HEK293T (cell line): ENCODE measurements around the gene TCF7L2.

Experiments
- ARNT ChIP-seq: fragments of 450-650 bp; IDR thresholded peaks from 2 replicates; pipeline ENCODE4 v1.6.1; 2017; ENCODE audit warnings: mild to moderate bottlenecking
- BHLHE40 ChIP-seq: fragments of 450-650 bp; IDR thresholded peaks from 2 replicates; pipeline ENCODE4 v1.6.1; 2016; ENCODE audit warnings: mild to moderate bottlenecking, moderate library complexity, borderline replicate concordance
- CTBP1 ChIP-seq: fragments of 450-650 bp; IDR thresholded peaks from 2 replicates; pipeline ENCODE4 v1.6.1; 2016; ENCODE audit warnings: borderline replicate concordance
- ELF4 ChIP-seq: fragments of 450-650 bp; IDR thresholded peaks from 2 replicates; pipeline ENCODE4 v1.6.1; 2017; ENCODE audit warnings: antibody characterized with exemption
- FOXA1 ChIP-seq: fragments of 450-650 bp; IDR thresholded peaks from 2 replicates; pipeline ENCODE4 v1.6.1; 2016; ENCODE audit warnings: mild to moderate bottlenecking
- FOXK2 ChIP-seq: fragments of 450-650 bp; IDR thresholded peaks from 2 replicates; pipeline ENCODE4 v1.6.1; 2016; ENCODE audit warnings: mild to moderate bottlenecking
- FOXM1 ChIP-seq: fragments of 450-650 bp; IDR thresholded peaks from 2 replicates; pipeline ENCODE4 v1.6.1; 2017; ENCODE audit warnings: mild to moderate bottlenecking, borderline replicate concordance
- HDGF ChIP-seq: fragments of 450-650 bp; IDR thresholded peaks from 2 replicates; pipeline ENCODE4 v1.6.1; 2017; ENCODE audit warnings: antibody characterized with exemption, borderline replicate concordance
- NFRKB ChIP-seq: fragments of 450-650 bp; IDR thresholded peaks from 2 replicates; pipeline ENCODE4 v1.6.1; 2016; ENCODE audit warnings: mild to moderate bottlenecking, moderate library complexity
- PKNOX1 ChIP-seq: fragments of 450-650 bp; IDR thresholded peaks from 2 replicates; pipeline ENCODE4 v1.6.1; 2016
- SP1 ChIP-seq: fragments of 450-650 bp; IDR thresholded peaks from 2 replicates; pipeline ENCODE4 v1.6.1; 2017
- SUZ12 ChIP-seq: fragments of 450-650 bp; IDR thresholded peaks from 2 replicates; pipeline ENCODE4 v1.6.1; 2016; ENCODE audit warnings: mild to moderate bottlenecking
- TARDBP ChIP-seq: fragments of 450-650 bp; IDR thresholded peaks from 2 replicates; pipeline ENCODE4 v1.6.1; 2016
- ZNF384 ChIP-seq: fragments of 450-650 bp; IDR thresholded peaks from 2 replicates; pipeline ENCODE4 v1.6.1; 2016

- TF ChIP-seq SP1 (no peak), CTBP1 (no peak), FOXA1 (no peak), FOXM1 (no peak), ZNF384 (no peak), BHLHE40 (no peak), SUZ12 (no peak), NFRKB (no peak), ARNT (no peak), ELF4 (no peak), HDGF (no peak), TARDBP (no peak), FOXK2 (no peak), PKNOX1 (no peak)
Measured at GRCh38 chr10:113071446-113071845, 121.4 kb downstream of the TCF7L2 start.
